ENCODE measurements around the gene TENT5D.

DNA sequence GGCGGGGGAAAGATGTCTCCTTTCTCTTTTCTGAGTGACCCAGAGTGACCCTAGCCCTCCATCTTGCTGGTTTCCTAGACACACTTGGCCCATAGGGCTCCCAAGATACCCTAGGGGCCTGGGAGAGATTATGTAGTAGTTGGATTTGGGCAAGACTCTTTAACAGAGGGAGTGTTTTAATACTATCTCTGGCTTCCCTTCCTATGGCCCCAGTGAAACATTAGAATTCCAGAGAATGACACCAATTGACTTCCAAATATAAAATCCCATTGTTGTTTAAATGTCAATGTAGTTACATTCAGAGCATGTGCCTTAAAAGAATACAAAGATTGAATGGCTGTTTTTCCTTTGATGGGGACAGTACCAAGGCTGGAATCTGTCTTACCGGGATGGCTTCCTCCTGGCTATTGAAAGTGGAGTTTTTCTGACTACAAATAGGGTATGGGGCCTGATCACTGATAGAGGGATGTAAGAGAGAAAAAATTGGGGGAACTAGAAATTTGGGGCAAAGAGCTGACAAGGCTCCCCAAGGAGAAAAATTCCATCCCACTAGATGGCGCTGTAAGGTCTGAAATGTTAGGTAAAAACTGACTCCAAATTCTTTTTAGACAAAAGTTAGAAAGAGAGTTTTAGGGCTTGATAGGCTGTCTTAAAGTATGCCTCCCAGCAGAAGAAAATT, 10.7 kb downstream of the TENT5D start:
- peak; percentile 27; the same call in 1 of the 2 replicates for TF ChIP-seq RAD21 (IDR thresholded peaks at IDR 0.05; ENCODE audit: low read depth)
- no peak for TF ChIP-seq ZBTB7A (IDR thresholded peaks at IDR 0.05; ENCODE audit: low read depth)
- TF ChIP-seq TEAD4 (IDR thresholded peaks at IDR 0.05): no peak
- no peak for TF ChIP-seq REST (IDR thresholded peaks at IDR 0.05; ENCODE audit: low read depth)
- TF ChIP-seq TAF1 (IDR thresholded peaks at IDR 0.05; ENCODE audit: low read depth): no peak
- TF ChIP-seq MAX (IDR thresholded peaks at IDR 0.05): no peak

All from Ishikawa (cell line).